Thyroid gland (tissue), 4 donors: ENCODE data around the gene KRTAP10-5.

Experiments used
- CTCF ChIP-seq, 6 experiments: fragments of 200-600 bp in 3 of 6; fragments of 450-650 bp in 3 of 6; sonication (generic) in 3 of 6; IDR thresholded peaks; one replicate each; pipeline ENCODE4 v1.5.1; 2016 to 2019; ENCODE audit warnings: antibody characterized with exemption in 6 of 6, mild to moderate bottlenecking in 2 of 6, inconsistent platforms in 1 of 6, moderate library complexity in 1 of 6
- POLR2A ChIP-seq, 2 donors: fragments of 450-650 bp; IDR thresholded peaks; one replicate each; pipeline ENCODE4 v1.6.1; 2017; ENCODE audit warnings: antibody characterized with exemption in 2 of 2, mild to moderate bottlenecking in 2 of 2, moderate library complexity in 1 of 2

- TF ChIP-seq POLR2A (IDR thresholded peaks at IDR 0.05) = no peak
- TF ChIP-seq CTCF (IDR thresholded peaks at IDR 0.05) = no peak
These were observed 4.4 kb downstream of the KRTAP10-5 start for GRCh38 chr21:44576025-44576420.
